ENCODE measurements around the gene POC1A.

DNA sequence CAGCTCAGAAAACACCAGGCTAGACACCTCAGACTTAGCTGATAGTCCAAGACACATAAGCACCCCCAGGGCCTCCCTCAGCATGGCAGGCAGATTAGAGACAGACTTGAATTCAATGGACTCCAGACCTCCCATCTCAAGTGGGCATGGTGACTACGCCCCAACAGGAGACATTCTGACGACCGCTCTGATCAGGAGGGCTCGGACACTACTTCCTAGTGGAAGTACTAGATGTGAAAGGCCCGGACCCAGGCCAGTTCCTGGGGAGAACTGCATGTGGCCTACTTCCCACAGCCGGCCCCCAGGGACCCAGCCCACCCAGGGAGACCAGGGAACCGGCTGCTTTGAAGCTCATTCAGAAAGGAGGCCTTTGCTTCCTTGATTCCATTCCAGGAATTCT is 16.9 kb downstream of the POC1A start:
- TF ChIP-seq, protein P1, sequence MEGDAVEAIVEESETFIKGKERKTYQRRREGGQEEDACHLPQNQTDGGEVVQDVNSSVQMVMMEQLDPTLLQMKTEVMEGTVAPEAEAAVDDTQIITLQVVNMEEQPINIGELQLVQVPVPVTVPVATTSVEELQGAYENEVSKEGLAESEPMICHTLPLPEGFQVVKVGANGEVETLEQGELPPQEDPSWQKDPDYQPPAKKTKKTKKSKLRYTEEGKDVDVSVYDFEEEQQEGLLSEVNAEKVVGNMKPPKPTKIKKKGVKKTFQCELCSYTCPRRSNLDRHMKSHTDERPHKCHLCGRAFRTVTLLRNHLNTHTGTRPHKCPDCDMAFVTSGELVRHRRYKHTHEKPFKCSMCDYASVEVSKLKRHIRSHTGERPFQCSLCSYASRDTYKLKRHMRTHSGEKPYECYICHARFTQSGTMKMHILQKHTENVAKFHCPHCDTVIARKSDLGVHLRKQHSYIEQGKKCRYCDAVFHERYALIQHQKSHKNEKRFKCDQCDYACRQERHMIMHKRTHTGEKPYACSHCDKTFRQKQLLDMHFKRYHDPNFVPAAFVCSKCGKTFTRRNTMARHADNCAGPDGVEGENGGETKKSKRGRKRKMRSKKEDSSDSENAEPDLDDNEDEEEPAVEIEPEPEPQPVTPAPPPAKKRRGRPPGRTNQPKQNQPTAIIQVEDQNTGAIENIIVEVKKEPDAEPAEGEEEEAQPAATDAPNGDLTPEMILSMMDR (conservative IDR thresholded peaks at IDR 0.05 in 1 of 2, IDR thresholded peaks at IDR 0.05 in 1 of 2; ENCODE audit: low read depth in 1 of 2, low read length in 2 of 2), result no peak
- no peak for TF ChIP-seq EZH2 (IDR thresholded peaks at IDR 0.05; ENCODE audit: low read length, missing control alignments)

All from fibroblast of lung (primary cell).